ENCODE data around the gene ZNF28.
A peak's percentile ranks its signal among the peaks of the same experiment; 100 is the strongest.
"Not testable (repeated sequence)": the region's sequence is repeated elsewhere in the genome, so short reads cannot be mapped to it uniquely, and the experiment has no call there.

Gene ZNF28

DNA sequence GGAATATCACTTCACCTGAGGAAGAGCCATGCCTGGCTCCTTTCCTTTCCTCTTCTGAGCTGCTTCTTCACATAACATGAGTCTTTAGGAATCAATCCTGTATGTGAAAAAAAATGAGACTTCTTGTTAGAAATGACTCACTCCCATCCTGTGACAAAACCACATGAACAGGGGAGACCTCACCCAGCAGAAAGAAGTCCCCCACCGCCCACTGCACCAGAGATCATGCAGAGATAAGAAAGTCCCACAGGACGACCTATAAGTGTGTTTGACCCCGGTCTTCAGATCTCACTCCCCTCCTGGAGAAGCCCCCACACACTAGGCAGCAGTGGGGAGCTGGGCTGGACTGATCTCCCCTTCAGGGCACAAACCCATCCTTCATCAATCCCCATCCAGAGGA is 42.6 kb downstream of the ZNF28 start:
- DNase-seq (ENCODE audit: low spot score): no peak

DNA sequence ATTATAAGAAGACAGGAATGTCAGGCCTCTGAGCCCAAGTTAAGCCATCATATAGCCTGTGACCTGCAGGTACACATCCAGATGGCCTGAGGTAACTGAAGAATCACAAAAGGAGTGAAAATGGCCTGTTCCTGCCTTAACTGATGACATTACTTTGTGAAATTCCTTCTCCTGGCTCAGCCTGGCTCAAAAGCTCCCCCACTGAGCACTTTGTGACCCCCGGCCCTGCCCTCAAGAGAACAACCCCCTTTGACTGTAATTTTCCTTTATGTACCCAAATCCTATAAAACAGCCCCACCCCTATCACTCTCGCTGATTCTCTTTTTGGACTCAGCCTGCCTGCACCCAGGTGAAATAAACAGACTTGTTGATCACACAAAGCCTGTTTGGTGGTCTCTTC is 65.0 kb downstream of the ZNF28 start:
- DNase-seq (ENCODE audit: low spot score): not testable (repeated sequence)

DNA sequence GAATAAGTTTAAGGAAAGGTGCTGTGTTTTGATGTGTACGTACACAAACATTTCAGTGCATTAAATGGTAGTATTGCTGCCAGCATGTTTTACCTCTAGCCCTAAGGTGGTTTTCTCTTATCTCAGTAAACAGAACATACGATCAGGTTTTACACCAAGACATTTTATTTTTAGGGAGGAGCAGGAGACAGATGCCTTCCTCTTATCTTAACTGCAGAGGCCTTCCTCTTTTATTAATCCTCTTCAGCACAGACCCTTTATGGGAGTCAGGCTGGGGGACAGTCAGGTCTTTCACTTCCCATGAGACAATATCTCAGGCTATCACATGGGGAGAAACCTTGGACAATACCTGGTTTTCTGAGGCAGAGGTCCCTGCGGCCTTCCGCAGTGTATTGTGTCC is 71.7 kb downstream of the ZNF28 start:
- DNase-seq (ENCODE audit: low spot score): no peak

DNA sequence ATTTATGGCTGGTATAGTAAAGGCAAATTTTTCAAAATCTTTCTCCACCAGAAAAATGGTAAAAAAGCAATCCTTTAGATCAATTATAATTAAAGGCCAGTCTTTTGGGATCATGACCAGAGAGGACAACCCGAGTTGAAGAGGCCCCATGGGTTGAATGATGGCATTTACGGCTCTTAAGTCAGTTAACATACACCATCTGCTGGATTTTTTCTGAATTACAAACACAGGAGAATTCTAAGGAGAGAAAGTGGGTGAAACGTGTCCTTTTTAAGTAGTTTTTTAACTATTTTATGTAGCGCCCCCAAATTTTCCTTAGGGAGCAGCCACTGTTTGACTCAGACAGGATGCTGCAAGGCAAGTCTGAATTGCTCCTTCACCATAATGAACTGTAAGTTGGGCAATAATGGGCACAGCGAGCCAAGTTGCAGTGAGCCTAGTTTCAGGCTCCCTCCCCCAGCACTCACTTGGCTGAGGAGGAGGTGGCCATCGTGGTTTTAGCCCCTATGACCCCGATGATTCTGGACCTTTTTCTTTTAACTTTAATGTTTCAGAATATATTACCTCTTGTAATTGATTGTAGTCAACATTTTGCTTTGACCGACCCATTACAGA is 73.0 kb downstream of the ZNF28 start:
- DNase-seq (ENCODE audit: low spot score): peak; percentile 41
